SK-N-SH (cell line): ENCODE results near the gene PLIN5. TPM values are rescaled to one million over a fixed set of nuclear protein-coding genes. Genes with fewer than 3 reads are reported as not detected.

ENCODE experiments used
- CTCF ChIA-PET: fragments of 300-600, 350-600 bp; formaldehyde crosslinking; extraction: SDS; loops from one replicate; lab custom pipeline; 2021; lab: Yijun Ruan, JAX
- POLR2A ChIA-PET: fragments of 350-600 bp; sonication (Branson Sonifier 250); formaldehyde crosslinking; extraction: SDS; loops from one replicate; lab custom pipeline; 2020; ENCODE audit warnings: antibody characterized with exemption, inconsistent platforms; lab: Yijun Ruan, JAX
- DNase-seq: peaks from one replicate; pipeline ENCODE4 v3.0.0; 2012
- H2AFZ ChIP-seq: fragments of 200-600 bp; sonication (generic); 2 replicates; pipeline ENCODE4 v1.8.1; 2016; ENCODE audit warnings: antibody characterized with exemption, mild to moderate bottlenecking, low read depth
- H3F3A ChIP-seq: fragments of 200-600 bp; sonication (generic); replicated peaks from 2 replicates; pipeline ENCODE3; 2016; ENCODE audit warnings: antibody characterized with exemption, mild to moderate bottlenecking; ENCODE audit not compliant: insufficient read depth
- H3K27ac ChIP-seq, 2 experiments: fragments of 200-500 bp in 1 of 2; fragments of 200-600 bp in 1 of 2; sonication (Bioruptor generic) in 1 of 2; sonication (generic), shearing (Covaris generic) in 1 of 2; 2 replicates each; pipeline versions ENCODE4 v1.5.1 to v1.6.1; 2014 to 2016; ENCODE audit warnings: low read depth in 2 of 2, inconsistent platforms in 1 of 2, low read length in 1 of 2, mild to moderate bottlenecking in 1 of 2, mixed read lengths in 1 of 2
- H3K27me3 ChIP-seq: fragments of 200-600 bp; sonication (generic), shearing (Covaris generic); 2 replicates; pipeline ENCODE4 v1.6.1; 2016; ENCODE audit warnings: mixed run types; ENCODE audit not compliant: insufficient read depth
- H3K36me3 ChIP-seq, 2 experiments: fragments of 200-500 bp in 1 of 2; fragments of 200-600 bp in 1 of 2; sonication (Bioruptor generic) in 1 of 2; sonication (generic) in 1 of 2; replicated peaks in 1 of 2; 2 replicates each; pipeline versions ENCODE3 to v1.5.1; 2014 to 2016; ENCODE audit warnings: low read length in 1 of 2, mild to moderate bottlenecking in 1 of 2; ENCODE audit not compliant: insufficient read depth in 2 of 2, control insufficient read depth in 1 of 2
- H3K4me1 ChIP-seq, 2 experiments: fragments of 200-500 bp in 1 of 2; fragments of 200-600 bp in 1 of 2; sonication (Bioruptor generic) in 1 of 2; sonication (generic), shearing (Covaris generic) in 1 of 2; 2 replicates each; pipeline versions ENCODE4 v1.5.1 to v1.6.1; 2014 to 2016; ENCODE audit warnings: low read depth in 1 of 2, low read length in 1 of 2, mixed run types in 1 of 2; ENCODE audit not compliant: insufficient read depth in 2 of 2, control insufficient read depth in 1 of 2
- H3K4me2 ChIP-seq: fragments of 200-600 bp; sonication (generic), shearing (Covaris generic); 2 replicates; pipeline ENCODE4 v1.6.1; 2017; ENCODE audit warnings: mixed run types
- H3K4me3 ChIP-seq, 2 experiments: fragments of 200-500 bp in 1 of 2; fragments of 200-600 bp in 1 of 2; sonication (Bioruptor generic) in 1 of 2; sonication (generic), shearing (Covaris generic) in 1 of 2; 2 replicates each; pipeline versions ENCODE4 v1.5.1 to v1.8.1; 2014 to 2016; ENCODE audit warnings: low read depth in 2 of 2, inconsistent platforms in 1 of 2, low read length in 1 of 2, mild to moderate bottlenecking in 1 of 2, mixed read lengths in 1 of 2, moderate library complexity in 1 of 2
- H3K79me2 ChIP-seq: fragments of 200-600 bp; sonication (generic); 2 replicates; pipeline ENCODE4 v1.8.1; 2017; ENCODE audit warnings: mild to moderate bottlenecking; ENCODE audit not compliant: insufficient read depth
- H3K9ac ChIP-seq: fragments of 200-600 bp; sonication (generic); 2 replicates; pipeline ENCODE4 v1.6.1; 2017; ENCODE audit warnings: mixed run types
- H3K9me2 ChIP-seq: fragments of 200-600 bp; sonication (generic); 2 replicates; pipeline ENCODE4 v1.6.1; 2017; ENCODE audit warnings: mixed run types
- H3K9me3 ChIP-seq: fragments of 200-600 bp; sonication (generic); 2 replicates; pipeline ENCODE4 v1.6.1; 2017; ENCODE audit warnings: mixed run types, mild to moderate bottlenecking, moderate library complexity
- H4K20me1 ChIP-seq: fragments of 200-600 bp; sonication (generic); 2 replicates; pipeline ENCODE4 v1.6.1; 2017; ENCODE audit warnings: mild to moderate bottlenecking, mixed run types; ENCODE audit not compliant: insufficient read depth
- CHD2 ChIP-seq: fragments of 150-350 bp; IDR thresholded peaks from 2 replicates; pipeline ENCODE4 v1.6.1; 2018; ENCODE audit warnings: low read length; ENCODE audit not compliant: partially characterized antibody
- CTCF ChIP-seq: fragments of 200-600 bp; sonication (generic); IDR thresholded peaks from 2 replicates; pipeline ENCODE4 v1.6.1; 2017; ENCODE audit warnings: antibody characterized with exemption, mild to moderate bottlenecking, moderate library complexity
- EZH2phosphoT487 ChIP-seq: fragments of 200-600 bp; sonication (generic); IDR thresholded peaks from 2 replicates; pipeline ENCODE4 v1.6.1; 2017; ENCODE audit warnings: low read depth, mixed run types, mild to moderate bottlenecking, antibody characterized with exemption, moderate library complexity, borderline replicate concordance
- FOSL2 ChIP-seq: IDR thresholded peaks from 2 replicates; pipeline ENCODE4 v1.4.0; 2012; ENCODE audit warnings: low read depth, mild to moderate bottlenecking, moderate library complexity, borderline replicate concordance
- FOXJ3 ChIP-seq: sonication (generic); formaldehyde crosslinking; IDR thresholded peaks from 2 replicates; pipeline ENCODE4 v1.5.1; 2020; ENCODE audit warnings: mild to moderate bottlenecking, missing genetic modification reagents
- FOXM1 ChIP-seq: IDR thresholded peaks from 2 replicates; pipeline ENCODE4 v1.4.0; 2012; ENCODE audit warnings: low read depth, mild to moderate bottlenecking
- GABPA ChIP-seq: IDR thresholded peaks from 2 replicates; pipeline ENCODE4 v1.4.0; 2012; ENCODE audit warnings: low read depth, mild to moderate bottlenecking
- IRF3 ChIP-seq: fragments of 150-350 bp; IDR thresholded peaks from 2 replicates; pipeline ENCODE4 v1.6.1; 2016; ENCODE audit warnings: mild to moderate bottlenecking, low read depth, low read length
- MAX ChIP-seq: IDR thresholded peaks from 2 replicates; pipeline ENCODE4 v1.4.0; 2012; ENCODE audit warnings: low read depth
- NFIC ChIP-seq: IDR thresholded peaks from 2 replicates; pipeline ENCODE4 v1.4.0; 2012; ENCODE audit warnings: borderline replicate concordance
- NRF1 ChIP-seq: IDR thresholded peaks from 2 replicates; pipeline ENCODE4 v1.6.1; 2012; ENCODE audit warnings: low read depth, mild to moderate bottlenecking, low read length
- PBX3 ChIP-seq: IDR thresholded peaks from 2 replicates; pipeline ENCODE4; 2012
- POLR2AphosphoS5 ChIP-seq: IDR thresholded peaks from 2 replicates; pipeline ENCODE4 v1.6.1; 2012; ENCODE audit warnings: low read depth, low read length
- RAD21 ChIP-seq: IDR thresholded peaks from 2 replicates; pipeline ENCODE4 v1.6.1; 2012; ENCODE audit warnings: mild to moderate bottlenecking, low read length
- RFX5 ChIP-seq: IDR thresholded peaks from 2 replicates; pipeline ENCODE4 v1.6.1; 2012; ENCODE audit warnings: mild to moderate bottlenecking, improper control_type of control experiment, low read length
- SMC3 ChIP-seq: IDR thresholded peaks from 2 replicates; pipeline ENCODE4 v1.6.1; 2012; ENCODE audit warnings: low read depth, low read length, improper control_type of control experiment
- TAF1 ChIP-seq: IDR thresholded peaks from 2 replicates; pipeline ENCODE4 v1.6.1; 2012; ENCODE audit warnings: low read depth, mild to moderate bottlenecking, low read length, moderate library complexity, borderline replicate concordance
- TEAD4 ChIP-seq: IDR thresholded peaks from 2 replicates; pipeline ENCODE4 v1.4.0; 2012; ENCODE audit warnings: mild to moderate bottlenecking, borderline replicate concordance; ENCODE audit not compliant: insufficient read depth
- YY1 ChIP-seq: IDR thresholded peaks from 2 replicates; pipeline ENCODE4 v1.4.0; 2012; ENCODE audit warnings: low read depth, mild to moderate bottlenecking
- ZBTB33 ChIP-seq: IDR thresholded peaks from 2 replicates; pipeline ENCODE4 v1.4.0; 2012; ENCODE audit warnings: low read depth, borderline replicate concordance
- WGBS: methylation state at CpG from one replicate; pipeline ENCODE4 v1.1.6; 2017; ENCODE audit warnings: low lambda C conversion rate; 5-methylcytosine and 5-hydroxymethylcytosine counted together
- polyA plus RNA-seq, 3 experiments: library from polyadenylated mRNA; depleted of rRNA; stranded (reverse); fragments of >200 nt; gene quantifications; 2 replicates each; pipeline ENCODE4 v1.2.3, GENCODE V29; 2012

PLIN5 gene
- polyA plus RNA-seq, 1 of the 3 experiments (the other 2 are of a cell fraction) = 0.59 TPM

- no peak for TF ChIP-seq ZBTB33
- no peak for TF ChIP-seq RAD21
- TF ChIP-seq FOSL2 = no peak
- TF ChIP-seq FOXM1 = no peak
- no peak for TF ChIP-seq NFIC
- no peak for TF ChIP-seq NRF1
- TF ChIP-seq EZH2phosphoT487 = no peak
- no peak for TF ChIP-seq RFX5
- TF ChIP-seq TEAD4 = no peak
- TF ChIP-seq CHD2 = no peak
- TF ChIP-seq FOXJ3 (CRISPR knock-in tag) = no peak
- TF ChIP-seq YY1 = no peak
- no peak for TF ChIP-seq TAF1
- TF ChIP-seq SMC3 = no peak
- no peak for TF ChIP-seq PBX3
- TF ChIP-seq POLR2AphosphoS5 = no peak
- TF ChIP-seq GABPA = no peak
- TF ChIP-seq IRF3 = no peak
- TF ChIP-seq MAX = no peak
- no peak for TF ChIP-seq CTCF
- H3K79me2 ChIP-seq = no peaks in the 10 kb centered on the region
- H3F3A ChIP-seq = no peaks in the 10 kb centered on the region
- H2AFZ ChIP-seq = no peak overlapping the region
- H3K4me2 ChIP-seq = no peak overlapping the region
- no peak for DNase-seq
- CTCF ChIA-PET = interaction anchor here (0.5 kb wide), 1 partner anchor 261 kb away, joined by 3 read pairs; no protein-coding TSS in a partner anchor
- H3K4me1 ChIP-seq = no peaks in the 10 kb centered on the region
- H3K4me3 ChIP-seq = no peak overlapping the region
- H3K9me3 ChIP-seq = no peaks in the 10 kb centered on the region
- POLR2A ChIA-PET = no interaction called here
- no peak overlapping the region for H3K9ac ChIP-seq
- no peaks in the 10 kb centered on the region for H4K20me1 ChIP-seq
- H3K36me3 ChIP-seq = no peaks in the 10 kb centered on the region
- no peaks in the 10 kb centered on the region for H3K9me2 ChIP-seq
- H3K27me3 ChIP-seq = peaks cover 10% of the 10 kb centered on the region
- no peak overlapping the region for H3K27ac ChIP-seq
- 76% methylated on average over 18 of the region's 18 CpGs for WGBS
These were observed 15.0 kb upstream of the PLIN5 start for GRCh38 chr19:4550018-4550417.
